Testis (tissue), 2 donors: ENCODE results near the gene CRYL1.

ENCODE experiments used
- CTCF ChIP-seq, 3 experiments: fragments of 450-650 bp in 2 of 3; fragments of 200-600 bp in 1 of 3; sonication (generic) in 1 of 3; IDR thresholded peaks; one replicate each; pipeline ENCODE4 v1.5.1; 2016 to 2019; ENCODE audit warnings: antibody characterized with exemption in 3 of 3, mild to moderate bottlenecking in 2 of 3, moderate library complexity in 1 of 3
- POLR2A ChIP-seq: fragments of 450-650 bp; IDR thresholded peaks from one replicate; pipeline ENCODE4 v1.6.1; 2017; ENCODE audit warnings: antibody characterized with exemption, mild to moderate bottlenecking, moderate library complexity

GRCh38 chr13:20412691-20413355 is 112.8 kb downstream of the CRYL1 start:
- no peak for TF ChIP-seq CTCF (IDR thresholded peaks at IDR 0.05)
- TF ChIP-seq POLR2A, result no peak
